ENCODE results near the gene DPF3. TPM values are rescaled to one million over a fixed set of nuclear protein-coding genes. Genes with fewer than 3 reads are reported as not detected.

Gene DPF3
- total and polyA plus RNA-seq, 12 donors, result 0.91 to 6.0 (median 2.9) TPM

- no peaks in the 10 kb centered on the region for H3K36me3 ChIP-seq (replicated peaks in 1 of 2)
- intact Hi-C loops (cut with DNase I), result loop anchor here in 1 of 2 donors (5.0 kb wide), 1 partner anchor 386 kb away; no protein-coding TSS in a partner anchor
- H3K9me3 ChIP-seq (replicated peaks in 1 of 3), result no peaks in the 10 kb centered on the region
- no peaks in the 10 kb centered on the region for H3K27me3 ChIP-seq
- H3K27ac ChIP-seq, result no peak overlapping the region
- peaks cover 0 to 9% of the 10 kb centered on the region in 2 donors for H3K4me1 ChIP-seq (replicated peaks in 1 of 2)
- 93 to 97% (median 96%) methylated on average over 5 of the region's 5 CpGs for WGBS, 4 donors
- DNase-seq, result no peak
- TF ChIP-seq, protein P1, sequence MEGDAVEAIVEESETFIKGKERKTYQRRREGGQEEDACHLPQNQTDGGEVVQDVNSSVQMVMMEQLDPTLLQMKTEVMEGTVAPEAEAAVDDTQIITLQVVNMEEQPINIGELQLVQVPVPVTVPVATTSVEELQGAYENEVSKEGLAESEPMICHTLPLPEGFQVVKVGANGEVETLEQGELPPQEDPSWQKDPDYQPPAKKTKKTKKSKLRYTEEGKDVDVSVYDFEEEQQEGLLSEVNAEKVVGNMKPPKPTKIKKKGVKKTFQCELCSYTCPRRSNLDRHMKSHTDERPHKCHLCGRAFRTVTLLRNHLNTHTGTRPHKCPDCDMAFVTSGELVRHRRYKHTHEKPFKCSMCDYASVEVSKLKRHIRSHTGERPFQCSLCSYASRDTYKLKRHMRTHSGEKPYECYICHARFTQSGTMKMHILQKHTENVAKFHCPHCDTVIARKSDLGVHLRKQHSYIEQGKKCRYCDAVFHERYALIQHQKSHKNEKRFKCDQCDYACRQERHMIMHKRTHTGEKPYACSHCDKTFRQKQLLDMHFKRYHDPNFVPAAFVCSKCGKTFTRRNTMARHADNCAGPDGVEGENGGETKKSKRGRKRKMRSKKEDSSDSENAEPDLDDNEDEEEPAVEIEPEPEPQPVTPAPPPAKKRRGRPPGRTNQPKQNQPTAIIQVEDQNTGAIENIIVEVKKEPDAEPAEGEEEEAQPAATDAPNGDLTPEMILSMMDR (IDR thresholded peaks at IDR 0.05), result no peak
- TF ChIP-seq POLR2A (IDR thresholded peaks at IDR 0.05), result no peak
- H3K4me3 ChIP-seq, result no peak overlapping the region
Observed at GRCh38 chr14:72902801-72903530, 9.1 kb upstream of the DPF3 start.

- TF ChIP-seq, protein P1 (IDR thresholded peaks at IDR 0.05), result no peak
- TF ChIP-seq POLR2A (IDR thresholded peaks at IDR 0.05), result no peak
- H3K4me1 ChIP-seq (replicated peaks in 1 of 2), result no peaks in the 10 kb centered on the region
- intact Hi-C loops (cut with DNase I), result loop anchor here in 1 of 2 donors (5.0 kb wide), 1 partner anchor 384 kb away; no protein-coding TSS in a partner anchor
Observed at GRCh38 chr14:72901361-72901760, 7.5 kb upstream of the DPF3 start.

DNA sequence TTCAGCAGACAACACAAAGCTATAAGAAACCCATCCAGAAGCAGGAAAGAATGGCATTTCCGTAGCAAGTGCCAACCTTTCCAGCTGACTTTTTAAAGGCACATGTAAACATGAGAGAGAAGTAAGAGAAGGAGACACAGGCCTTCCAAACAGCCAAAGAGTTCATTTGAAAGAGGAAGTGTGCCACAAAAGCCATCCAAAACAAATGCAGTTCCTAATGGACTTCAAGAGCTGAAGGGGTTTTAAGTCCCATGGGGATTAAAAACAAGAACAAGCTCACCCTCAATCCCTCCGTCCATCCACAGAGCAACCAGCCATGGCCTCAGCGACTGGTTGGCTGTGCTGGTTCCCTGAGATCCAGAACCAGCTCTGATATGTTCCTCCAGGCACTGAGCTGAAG lies 4.5 kb upstream of the DPF3 start:
- Histone ChIP-seq H3K4me1 (replicated peaks in 1 of 2) (peaks cover 0 to 6% of the 10 kb centered on the region in 2 donors), H3K36me3 (replicated peaks in 1 of 2) (no peaks in the 10 kb centered on the region), H3K4me3 (no peak overlapping the region), H3K27ac (no peak overlapping the region), H3K9me3 (replicated peaks in 1 of 3) (no peaks in the 10 kb centered on the region), H3K27me3 (no peaks in the 10 kb centered on the region)
- intact Hi-C loops (cut with DNase I), result no loop called here
- no peak for TF ChIP-seq POLR2A (IDR thresholded peaks at IDR 0.05)
- TF ChIP-seq, protein P1 (IDR thresholded peaks at IDR 0.05), result no peak
- DNase-seq, result no peak
- 50 to 64% (median 62%) methylated on average over 3 of the region's 3 CpGs for WGBS, 4 donors

More at GRCh38 chr14:72901361-72901760, 7.5 kb upstream of the DPF3 start:
- H3K9me3 ChIP-seq (replicated peaks in 1 of 3), result no peaks in the 10 kb centered on the region
- H3K4me3 ChIP-seq, result no peak overlapping the region
- WGBS, 4 donors, result 93 to 97% (median 94%) methylated on average over 3 of the region's 3 CpGs
- no peaks in the 10 kb centered on the region for H3K36me3 ChIP-seq (replicated peaks in 1 of 2)
- H3K27me3 ChIP-seq, result no peaks in the 10 kb centered on the region
- H3K27ac ChIP-seq, result no peak overlapping the region
- DNase-seq, result no peak

DNA sequence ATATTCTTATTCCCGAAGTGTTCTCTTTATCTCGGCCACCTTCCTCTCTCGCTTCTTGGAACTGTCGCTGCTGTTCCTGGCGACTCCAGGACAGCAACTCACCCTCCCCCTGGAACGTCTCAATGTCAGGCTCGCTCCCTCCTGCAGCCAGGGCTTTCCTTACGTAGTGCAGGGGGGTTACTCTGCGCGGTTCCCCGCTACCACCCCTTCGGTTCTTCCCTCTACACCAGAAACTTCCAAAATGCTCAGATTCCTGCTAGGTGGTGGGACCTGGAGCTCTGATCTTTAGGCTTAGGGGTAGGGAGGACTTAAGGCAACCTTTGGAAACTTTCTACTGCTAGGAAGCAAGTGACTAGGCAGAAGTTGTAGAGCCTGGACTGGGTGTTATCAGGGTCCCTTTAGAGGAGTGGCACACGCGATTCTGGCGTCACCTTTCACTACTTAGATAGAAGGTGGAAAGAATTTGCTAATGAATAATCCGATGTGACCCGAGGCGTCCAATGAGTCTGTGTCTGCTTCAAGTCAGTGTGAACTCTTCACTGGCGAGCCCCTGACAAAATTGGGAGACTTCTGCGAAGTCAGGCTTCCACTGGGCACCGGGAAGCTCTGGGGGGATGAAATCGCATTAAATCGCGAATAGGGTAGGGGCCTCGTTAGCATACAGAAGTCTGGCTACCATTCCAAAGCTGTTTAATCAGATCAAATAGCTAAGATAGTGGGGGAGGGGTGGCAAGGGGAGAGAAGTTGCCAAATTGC lies 900 bp upstream of the DPF3 start:
- intact Hi-C loops (cut with DNase I), result no loop called here
- Histone ChIP-seq H3K9me3 (replicated peaks in 1 of 3) (no peaks in the 10 kb centered on the region), H3K4me3 (peak overlapping the region in 2 of 4 donors; percentile 84 to 92), H3K27ac (peak overlapping the region in 3 of 5 donors; percentile 33 to 48 (median 47)), H3K36me3 (replicated peaks in 1 of 2) (no peaks in the 10 kb centered on the region), H3K4me1 (replicated peaks in 1 of 2) (peaks cover 3 to 18% of the 10 kb centered on the region in 2 donors), H3K27me3 (no peaks in the 10 kb centered on the region)
- WGBS, 4 donors, result 10 to 15% (median 13%) methylated on average over 25 of the region's 25 CpGs
- TF ChIP-seq, protein P1 (IDR thresholded peaks at IDR 0.05), result no peak
- no peak for TF ChIP-seq POLR2A (IDR thresholded peaks at IDR 0.05)
- peak; percentile 28 to 57 (median 42) for DNase-seq

Data from adrenal gland (tissue), 12 donors.